Cerebellar nuclear complex (tissue), 1 donor: Measurements from ENCODE around the gene TSKS.
"Not testable (repeated sequence)": the region's sequence is repeated elsewhere in the genome, so short reads cannot be mapped to it uniquely, and the experiment has no call there.

ENCODE experiments used
- DNase-seq, 2 experiments: peaks; one replicate each; lab custom pipeline; 2025; lab: John Stamatoyannopoulos, UW

The TSKS gene

GRCh38 chr19:49766930-49767299 lies 3.8 kb upstream of the TSKS start, which contains the start of gene AP2A1:
Gene AP2A1 (plus strand): TSS chr19:49767001. CDS start chr19:49767134, 133 bp downstream.
- no peak for DNase-seq

DNA sequence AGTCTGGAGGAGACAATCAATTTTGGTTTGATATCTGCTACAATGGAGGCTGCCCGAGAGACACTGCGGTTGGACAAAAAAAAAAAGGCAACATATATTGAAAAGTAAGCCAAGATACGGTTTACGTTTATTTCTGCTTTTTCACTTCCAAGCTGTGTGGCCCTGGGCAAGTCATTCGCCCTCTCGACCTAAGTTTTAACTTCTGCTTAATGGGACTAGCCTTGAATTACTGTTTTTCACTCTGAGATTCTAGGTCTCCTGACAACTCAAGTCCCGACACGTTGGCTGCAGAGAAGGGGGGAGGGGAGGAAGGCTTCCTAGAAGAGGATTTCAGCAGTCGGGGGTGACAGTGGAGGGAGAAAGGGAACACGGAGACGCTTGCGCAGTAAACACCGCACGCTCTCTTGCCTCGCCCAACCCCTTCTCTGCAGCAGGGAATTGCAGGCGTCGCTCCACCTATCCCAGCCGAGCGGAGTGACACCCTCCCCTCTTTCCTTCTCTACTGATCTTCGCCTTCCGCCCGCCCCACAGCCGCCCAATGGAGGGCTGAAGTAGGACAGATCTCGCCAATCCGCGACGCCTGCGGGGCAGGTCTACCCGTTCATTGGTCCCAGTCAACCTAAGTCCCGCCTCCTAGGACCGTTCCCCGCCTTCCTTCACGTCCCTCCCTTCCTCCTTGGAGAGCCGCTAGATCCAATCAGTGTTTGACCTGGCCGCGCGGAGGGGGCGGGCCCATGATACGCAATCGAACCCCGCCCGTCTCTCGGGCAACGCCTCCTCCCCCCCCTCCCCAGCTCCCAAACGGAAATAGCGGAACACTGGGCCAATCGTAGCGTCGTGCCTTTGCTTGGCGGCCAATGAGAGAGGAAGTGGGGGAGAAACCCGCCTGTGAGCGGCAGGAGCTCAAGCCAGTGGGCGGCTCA lies 3.2 kb upstream of the TSKS start:
- peak; percentile 99 to 100 for DNase-seq

DNA sequence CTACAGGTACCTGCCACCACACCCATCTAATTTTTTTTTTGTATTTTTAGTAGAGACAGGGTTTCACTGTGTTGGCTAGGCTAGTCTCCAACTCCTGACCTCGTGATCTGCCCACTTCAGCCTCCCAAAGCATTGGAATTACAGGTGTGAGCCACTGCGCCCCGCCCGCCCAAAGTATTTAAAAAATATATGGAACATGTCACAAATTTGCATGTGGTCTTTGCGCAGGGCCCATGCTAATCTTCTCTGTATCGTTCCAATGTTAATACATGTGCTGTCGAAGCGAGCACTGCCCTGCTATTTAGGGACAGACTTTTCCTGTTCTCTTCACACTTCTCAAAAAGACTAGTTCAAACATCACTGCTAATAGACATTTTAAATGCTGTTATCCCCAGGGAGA lies 1.2 kb upstream of the TSKS start:
- DNase-seq = no peak

GRCh38 chr19:49761625-49762311 lies 1.3 kb downstream of the TSKS start:
- DNase-seq = no peak

DNA sequence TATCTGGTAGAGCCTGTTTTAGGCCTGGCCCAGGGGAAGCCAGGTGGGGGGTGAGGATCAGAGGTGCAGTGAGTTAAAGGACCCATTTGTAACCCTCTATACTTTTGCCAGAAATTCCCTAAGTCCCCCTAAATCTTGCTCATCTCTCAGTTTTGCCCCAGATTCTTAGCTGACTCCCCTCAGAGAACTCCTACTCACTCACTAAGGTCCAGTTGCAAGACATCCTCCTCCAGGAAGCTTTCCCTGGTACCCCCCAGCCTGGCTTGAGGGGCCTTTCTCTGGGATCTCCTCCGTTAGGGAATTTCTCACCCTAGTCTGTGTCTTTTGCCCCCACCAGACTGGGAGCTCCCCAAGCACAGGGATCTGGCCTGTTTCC lies 1.9 kb downstream of the TSKS start:
- no peak for DNase-seq

- no peak for DNase-seq
These were observed 4.8 kb downstream of the TSKS start for GRCh38 chr19:49758292-49758691.

DNA sequence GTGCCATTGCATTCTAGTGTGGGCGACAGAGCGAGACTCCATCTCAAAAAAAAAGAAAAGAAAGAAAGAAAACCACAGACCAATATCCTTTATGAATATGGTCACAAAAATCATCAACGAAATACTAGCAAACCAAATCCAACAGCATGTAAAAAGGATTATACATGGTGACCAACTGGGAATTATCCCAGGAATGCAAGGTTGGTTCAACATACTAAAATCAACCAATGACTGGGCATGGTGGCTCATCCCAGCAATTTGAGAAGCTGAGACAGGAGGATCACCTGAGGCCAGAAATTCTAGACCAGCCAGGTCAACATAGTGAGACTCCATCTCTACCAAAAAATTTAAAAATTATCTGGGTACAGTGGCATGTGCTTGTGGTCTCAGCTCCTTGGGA lies 7.2 kb downstream of the TSKS start:
- no peak for DNase-seq

GRCh38 chr19:49752701-49753100 lies 10.4 kb downstream of the TSKS start:
- DNase-seq = no peak

GRCh38 chr19:49749771-49750170 lies 13.3 kb downstream of the TSKS start:
- DNase-seq = no peak

DNA sequence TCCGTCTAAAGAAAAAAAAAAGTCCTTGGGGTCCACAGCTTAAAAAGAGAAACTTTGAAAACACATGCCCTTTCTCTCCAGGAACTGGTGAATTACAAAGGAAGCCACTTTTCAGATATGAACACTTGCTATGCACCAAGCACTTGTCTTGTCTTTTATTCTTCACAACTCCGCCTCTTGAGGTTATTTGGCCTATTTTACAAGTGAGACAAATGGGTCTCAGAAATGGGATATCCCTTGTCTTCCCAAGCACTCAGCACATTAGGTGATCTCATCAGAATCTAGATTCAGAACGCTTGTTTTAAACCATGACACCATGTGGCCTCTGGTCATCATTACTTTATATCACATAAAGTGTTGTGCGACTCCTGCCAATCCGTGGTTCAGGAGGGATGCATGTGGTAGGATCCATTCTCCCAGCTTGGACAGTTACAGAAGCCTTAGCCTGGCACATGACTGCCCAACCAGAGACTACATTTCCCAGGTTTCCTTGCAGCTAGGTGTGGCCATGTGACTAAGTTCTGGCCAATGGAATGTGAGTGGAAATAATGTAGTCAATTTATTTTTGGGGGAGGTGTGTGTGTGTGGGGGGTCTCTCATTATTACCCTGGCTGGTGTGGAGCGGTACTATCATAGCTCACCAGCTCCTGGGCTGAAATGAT lies 13.9 kb downstream of the TSKS start:
- DNase-seq = no peak

- DNase-seq = no peak
These were observed 16.7 kb downstream of the TSKS start for GRCh38 chr19:49746206-49746958.

GRCh38 chr19:49744946-49745381 lies 18.1 kb downstream of the TSKS start:
- no peak for DNase-seq

- no peak for DNase-seq
These were observed 21.8 kb downstream of the TSKS start for GRCh38 chr19:49741210-49741844.

DNA sequence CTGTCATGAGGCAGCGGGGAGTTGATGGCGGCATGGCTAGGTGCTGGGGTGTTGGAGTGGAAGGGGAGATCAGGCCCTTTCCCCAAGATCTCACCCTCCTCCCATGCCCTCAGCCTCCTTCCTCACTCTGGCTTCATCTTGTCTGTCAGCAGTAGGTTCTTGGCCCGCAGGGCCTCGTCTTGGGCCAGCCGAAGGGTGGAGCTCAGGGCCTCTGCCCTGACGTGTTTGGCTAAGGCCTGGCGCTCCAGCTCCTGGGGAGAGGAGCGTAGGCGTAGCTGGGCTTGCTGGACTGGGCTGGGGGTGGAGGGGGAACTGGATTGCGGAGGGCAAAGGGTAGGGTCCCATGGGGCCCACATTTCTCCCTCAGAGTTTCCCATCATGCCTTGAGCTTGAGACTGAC lies 23.2 kb downstream of the TSKS start:
- DNase-seq = no peak

- no peak for DNase-seq
These were observed 24.0 kb downstream of the TSKS start for GRCh38 chr19:49739098-49739497.

- DNase-seq = no peak
These were observed 24.8 kb downstream of the TSKS start for GRCh38 chr19:49738268-49738667.

- no peak for DNase-seq
These were observed 32.9 kb downstream of the TSKS start for GRCh38 chr19:49730166-49730565.

DNA sequence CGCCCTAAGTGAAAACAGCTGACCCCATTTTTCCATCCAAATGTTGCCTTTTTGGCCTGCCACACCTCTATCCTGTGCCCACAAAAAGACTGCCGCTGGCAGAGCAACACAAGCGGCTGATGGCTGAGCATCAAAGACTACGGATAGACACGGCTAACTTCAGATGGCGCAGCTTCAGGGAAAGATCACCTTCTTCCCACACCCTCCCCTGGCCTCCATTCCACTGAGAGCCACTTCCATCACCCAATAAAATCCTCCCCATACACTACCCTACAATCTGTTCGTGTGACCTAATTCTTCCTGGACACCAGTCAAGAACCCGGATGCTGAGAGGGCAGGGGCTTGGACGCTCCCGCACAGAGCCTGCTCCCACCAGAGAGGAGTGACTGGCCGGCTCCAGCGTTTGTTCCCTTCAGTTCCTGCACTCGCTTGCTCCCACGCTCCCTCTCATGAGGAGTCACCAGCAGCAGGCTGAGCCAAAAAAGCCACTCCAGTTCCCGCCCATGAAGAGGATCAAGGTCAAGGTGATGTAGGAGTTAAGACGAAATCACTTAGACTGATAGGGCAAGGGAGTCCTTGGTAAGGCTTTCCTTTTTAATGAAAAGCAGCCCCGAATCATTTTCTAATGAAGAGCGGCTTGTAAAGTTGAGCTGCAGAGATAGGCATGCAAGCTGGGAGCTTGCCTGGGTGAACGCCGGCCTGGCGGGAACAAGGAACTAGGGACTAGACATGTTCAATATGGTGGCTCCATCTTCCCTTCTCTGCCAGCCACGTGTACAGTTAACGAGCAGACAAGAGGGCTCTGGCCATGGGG lies 35.7 kb downstream of the TSKS start:
- DNase-seq = peak in 1 of 2 experiments; percentile 68

DNA sequence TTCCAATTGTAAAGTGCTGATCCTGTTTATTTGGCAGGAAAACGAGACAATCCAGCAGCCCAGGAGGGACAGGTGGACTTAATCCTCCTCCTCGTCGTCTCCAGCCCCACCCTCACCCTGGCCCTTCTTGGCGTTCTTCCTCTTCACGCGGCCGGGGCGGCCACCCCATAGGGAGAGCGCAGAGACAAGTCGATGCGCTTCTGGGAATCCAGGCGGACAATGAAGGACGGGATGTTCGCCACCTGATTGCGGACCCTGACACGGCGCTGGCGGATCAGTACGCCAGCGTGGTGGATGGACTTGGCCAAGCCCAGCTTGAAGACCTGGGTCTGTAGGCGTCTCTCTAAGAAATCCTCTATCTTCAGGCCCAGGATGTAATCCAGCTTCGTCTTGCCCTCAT lies 43.7 kb downstream of the TSKS start:
- not testable (repeated sequence) for DNase-seq

- no peak for DNase-seq
These were observed 44.1 kb downstream of the TSKS start for GRCh38 chr19:49718991-49719390.

DNA sequence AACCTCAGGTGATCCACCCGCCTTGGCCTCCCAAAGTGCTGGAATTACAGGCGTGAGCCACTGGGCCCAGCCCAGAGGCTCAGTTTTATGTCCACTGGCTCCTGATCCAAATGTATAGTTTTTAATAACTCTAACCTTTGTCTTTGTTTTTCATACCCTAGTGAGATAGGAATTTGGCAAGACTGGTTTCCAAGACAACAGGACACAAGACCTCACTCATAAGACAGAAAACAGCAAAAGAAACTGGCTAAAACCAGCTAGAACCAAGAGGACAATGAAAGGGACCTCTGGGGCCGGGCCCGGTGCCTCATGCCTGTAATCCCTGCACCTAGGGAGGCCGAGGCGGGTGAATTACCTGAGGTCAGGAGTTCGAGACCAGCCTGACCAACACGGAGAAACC lies 44.6 kb downstream of the TSKS start:
- no peak for DNase-seq
